HEK293 (cell line): ENCODE results near the gene HOXC5.

Experiments used
- CTCF ChIP-seq: fragments of 450-650 bp; formaldehyde crosslinking; IDR thresholded peaks from 2 replicates; pipeline ENCODE4 v1.5.1; 2016; ENCODE audit warnings: missing biosample characterization, missing genetic modification characterization
- IKZF3 ChIP-seq: fragments of 450-650 bp; IDR thresholded peaks from 2 replicates; pipeline ENCODE4 v1.5.0; 2018; ENCODE audit warnings: missing biosample characterization, mild to moderate bottlenecking, missing genetic modification characterization, moderate library complexity
- ZNF362 ChIP-seq: fragments of 450-650 bp; formaldehyde crosslinking; IDR thresholded peaks from 2 replicates; pipeline ENCODE4 v1.5.1; 2016; ENCODE audit warnings: missing biosample characterization, missing genetic modification characterization
- ZNF560 ChIP-seq: fragments of 450-650 bp; formaldehyde crosslinking; IDR thresholded peaks from 2 replicates; pipeline ENCODE4 v1.5.1; 2017; ENCODE audit warnings: missing biosample characterization, missing genetic modification characterization, borderline replicate concordance

- TF ChIP-seq ZNF362 (tag by site-specific recombination), result peak; percentile 95
- TF ChIP-seq CTCF, result no peak; the same call in 1 of the 2 replicates
- peak; percentile 99 for TF ChIP-seq IKZF3 (tag by site-specific recombination)
- no peak for TF ChIP-seq ZNF560 (tag by site-specific recombination)
These were observed 493 bp downstream of the HOXC5 start for GRCh38 chr12:54033106-54033979.
